VCaP (cell line): Measurements from ENCODE around the gene ICE1.
"Not testable (repeated sequence)": the region's sequence is repeated elsewhere in the genome, so short reads cannot be mapped to it uniquely, and the experiment has no call there.

Experiments
- H3K27ac ChIP-seq: fragments of 450-650 bp; 2 replicates; pipeline ENCODE4 v1.5.1; 2017
- TF ChIP-seq, protein P1 (sequence below): fragments of 450-650 bp; conservative IDR thresholded peaks from 2 replicates; pipeline ENCODE4 v1.5.1; 2017; ENCODE audit warnings: mild to moderate bottlenecking, moderate library complexity

ICE1 gene

DNA sequence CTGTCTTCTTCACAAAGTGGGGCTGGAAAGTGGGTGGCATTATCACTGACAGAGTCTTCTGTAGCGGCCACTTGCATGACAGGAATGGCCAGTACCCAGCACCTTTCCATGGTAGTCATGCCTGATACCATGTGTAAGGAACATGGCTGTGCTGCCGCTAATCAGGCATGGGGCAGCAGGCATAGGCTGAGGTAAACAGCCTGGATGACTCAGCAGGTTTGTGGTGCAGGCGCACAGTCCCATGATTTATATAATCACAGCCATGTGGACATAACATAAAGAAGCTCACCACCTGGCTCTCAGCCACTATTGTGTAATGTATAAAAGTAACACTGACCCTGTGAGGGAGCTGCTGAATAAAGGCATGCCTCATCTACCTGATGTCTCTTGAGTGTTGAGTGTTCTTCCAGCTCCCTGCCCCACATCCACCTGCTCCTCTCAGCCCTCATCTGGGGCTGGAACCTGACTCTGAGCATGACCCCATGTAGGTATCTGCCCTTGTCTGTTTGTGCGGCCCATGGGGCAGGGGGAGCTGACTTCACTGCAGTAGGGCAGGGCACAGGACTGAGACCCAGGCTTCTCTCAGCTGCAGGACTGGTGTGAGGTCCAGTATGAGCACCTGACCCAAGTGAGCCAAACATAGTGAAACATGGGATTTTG is 13.2 kb upstream of the ICE1 start:
- TF ChIP-seq, protein P1, sequence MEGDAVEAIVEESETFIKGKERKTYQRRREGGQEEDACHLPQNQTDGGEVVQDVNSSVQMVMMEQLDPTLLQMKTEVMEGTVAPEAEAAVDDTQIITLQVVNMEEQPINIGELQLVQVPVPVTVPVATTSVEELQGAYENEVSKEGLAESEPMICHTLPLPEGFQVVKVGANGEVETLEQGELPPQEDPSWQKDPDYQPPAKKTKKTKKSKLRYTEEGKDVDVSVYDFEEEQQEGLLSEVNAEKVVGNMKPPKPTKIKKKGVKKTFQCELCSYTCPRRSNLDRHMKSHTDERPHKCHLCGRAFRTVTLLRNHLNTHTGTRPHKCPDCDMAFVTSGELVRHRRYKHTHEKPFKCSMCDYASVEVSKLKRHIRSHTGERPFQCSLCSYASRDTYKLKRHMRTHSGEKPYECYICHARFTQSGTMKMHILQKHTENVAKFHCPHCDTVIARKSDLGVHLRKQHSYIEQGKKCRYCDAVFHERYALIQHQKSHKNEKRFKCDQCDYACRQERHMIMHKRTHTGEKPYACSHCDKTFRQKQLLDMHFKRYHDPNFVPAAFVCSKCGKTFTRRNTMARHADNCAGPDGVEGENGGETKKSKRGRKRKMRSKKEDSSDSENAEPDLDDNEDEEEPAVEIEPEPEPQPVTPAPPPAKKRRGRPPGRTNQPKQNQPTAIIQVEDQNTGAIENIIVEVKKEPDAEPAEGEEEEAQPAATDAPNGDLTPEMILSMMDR = no peak
- H3K27ac ChIP-seq = no peak overlapping the region

DNA sequence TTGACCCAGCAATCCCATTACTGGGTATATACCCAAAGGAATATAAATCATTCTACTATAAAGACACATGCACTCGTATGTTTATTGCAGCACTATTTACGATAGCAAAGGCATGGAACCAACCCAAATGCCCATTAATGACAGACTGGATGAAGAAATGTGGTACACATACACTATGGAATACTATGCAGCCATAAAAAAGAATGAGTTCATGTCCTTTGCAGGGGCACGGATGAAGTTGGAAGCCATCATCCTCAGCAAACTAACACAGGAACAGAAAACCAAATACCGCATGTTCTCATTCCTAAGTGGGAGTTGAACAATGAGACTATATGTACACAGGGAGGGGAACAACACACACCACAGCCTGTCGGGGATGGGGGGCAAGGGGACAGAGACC is 8.6 kb upstream of the ICE1 start:
- not testable (repeated sequence) for H3K27ac ChIP-seq

DNA sequence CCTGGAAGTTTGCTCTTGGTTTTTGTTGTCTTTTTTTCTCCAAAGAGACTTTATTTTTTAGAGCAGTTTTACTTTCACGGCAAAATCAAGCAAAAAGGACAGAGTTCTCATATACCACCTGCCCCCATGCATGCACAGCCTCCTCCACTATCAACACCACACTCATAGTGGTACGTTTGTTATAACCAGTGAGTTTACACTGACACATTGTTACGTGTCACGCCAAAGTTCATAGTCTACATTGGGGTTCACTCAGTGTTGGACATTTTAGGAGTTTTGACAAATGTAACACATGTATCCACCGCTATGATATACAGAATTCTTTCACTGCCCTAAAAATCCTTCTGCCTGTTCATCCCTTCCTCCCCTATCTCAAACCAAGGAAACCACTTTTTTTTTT is 7.5 kb upstream of the ICE1 start:
- TF ChIP-seq, protein P1 = no peak

DNA sequence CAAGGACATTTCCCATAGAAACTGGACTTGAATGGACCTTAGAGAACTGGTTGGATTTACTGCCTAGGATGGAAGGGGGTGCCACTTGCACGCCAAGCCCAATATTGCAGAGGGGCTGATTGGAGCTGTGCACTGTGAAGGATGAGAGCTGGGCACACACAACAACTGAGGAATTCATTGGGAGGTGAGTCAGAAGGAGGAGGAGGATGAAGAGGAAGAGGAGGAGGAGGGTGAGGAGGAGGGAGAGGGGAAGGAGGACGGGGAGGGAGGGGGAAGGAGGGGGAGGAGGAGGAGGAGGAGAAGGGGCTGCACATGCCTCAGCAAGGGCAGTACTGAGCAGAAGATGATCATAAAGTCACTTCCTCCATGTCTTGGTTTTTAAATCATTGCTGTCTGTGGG is 5.7 kb upstream of the ICE1 start:
- no peak overlapping the region for H3K27ac ChIP-seq
- TF ChIP-seq, protein P1 = no peak

More for the DNA sequence above, 7.5 kb upstream of the ICE1 start:
- no peak overlapping the region for H3K27ac ChIP-seq

DNA sequence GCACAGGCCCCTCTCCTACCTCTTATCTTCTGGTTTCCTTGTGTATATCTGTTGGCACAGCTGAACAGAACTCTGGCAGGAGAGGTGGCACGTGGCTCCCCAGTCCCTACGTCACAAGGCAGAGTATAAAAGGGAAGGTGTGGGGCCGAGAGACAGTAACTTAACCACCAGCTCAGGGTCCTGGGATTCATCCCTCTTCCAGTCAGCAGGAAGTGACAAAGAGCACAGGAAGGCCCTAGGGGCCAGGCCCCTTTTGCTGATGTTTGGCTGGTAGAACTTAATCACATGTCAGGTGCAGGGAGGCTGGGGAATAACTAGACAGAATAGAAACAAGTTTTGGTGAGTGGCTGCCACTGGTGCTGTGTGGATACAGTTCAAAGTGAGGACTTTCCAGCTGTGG is 4.5 kb upstream of the ICE1 start:
- TF ChIP-seq, protein P1 = no peak
- no peak overlapping the region for H3K27ac ChIP-seq

DNA sequence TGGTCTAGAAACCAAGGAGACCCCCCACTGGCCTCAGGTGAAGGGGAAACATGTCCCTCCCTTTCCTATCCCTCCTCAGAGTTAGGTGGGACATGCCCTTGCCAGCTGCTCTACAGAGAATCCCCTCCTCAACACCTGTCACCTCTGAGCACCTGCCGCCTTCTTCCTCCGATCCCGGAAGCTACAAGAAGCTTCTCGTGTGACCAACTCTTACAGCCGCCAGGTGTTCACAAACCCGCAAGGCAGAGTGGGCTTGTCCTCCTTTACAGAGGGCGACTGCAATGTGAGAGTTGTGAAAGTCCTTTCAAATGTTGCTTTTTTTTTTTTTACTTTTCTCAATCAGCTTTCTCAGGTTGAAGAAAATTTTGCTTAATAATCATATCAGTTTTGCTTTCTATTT is 3.7 kb upstream of the ICE1 start:
- TF ChIP-seq, protein P1 = no peak
- H3K27ac ChIP-seq = no peak overlapping the region

DNA sequence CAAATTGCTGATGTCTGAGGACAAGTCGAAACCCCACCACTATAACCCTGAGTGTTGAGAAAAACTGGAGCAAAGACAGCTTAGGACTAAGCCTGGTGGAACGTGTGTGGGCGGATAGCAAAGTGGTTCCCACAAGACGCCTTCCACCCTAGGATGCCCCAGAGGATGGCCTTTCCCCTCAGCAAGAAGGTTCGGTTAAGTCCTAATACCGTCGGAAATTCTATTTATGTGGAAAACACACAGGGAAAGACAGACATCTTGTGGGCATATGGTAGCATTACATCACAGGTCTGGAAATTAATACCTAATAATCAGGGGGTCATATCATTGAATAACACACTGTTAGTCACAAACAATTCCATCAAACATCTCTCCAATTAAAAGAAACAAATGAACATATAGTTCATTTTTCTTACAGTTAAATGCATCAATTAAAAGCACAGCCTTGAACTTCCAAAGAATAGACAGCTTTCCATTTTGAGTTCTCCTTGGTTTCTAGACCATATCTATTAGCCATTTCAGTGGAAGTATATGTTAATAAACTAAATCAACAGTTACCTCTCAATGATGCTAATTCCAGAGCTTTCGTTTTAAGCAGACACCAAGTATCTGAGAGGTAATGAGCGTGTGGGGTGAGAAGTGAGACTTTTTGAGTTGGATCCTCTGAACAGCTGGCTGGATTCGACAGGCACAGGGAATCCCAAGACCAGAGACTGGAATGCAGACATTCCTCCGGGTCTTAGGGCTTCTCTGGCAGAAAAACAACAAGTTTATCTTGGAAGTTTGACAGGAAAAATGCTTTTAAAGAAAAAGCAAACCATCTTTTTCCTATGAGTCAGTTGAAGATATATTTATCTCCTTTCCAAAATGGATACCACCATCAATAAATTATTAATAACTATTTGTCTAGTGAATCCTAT is 2.9 kb upstream of the ICE1 start:
- no peak overlapping the region for H3K27ac ChIP-seq
- TF ChIP-seq, protein P1 = peak; percentile 94

DNA sequence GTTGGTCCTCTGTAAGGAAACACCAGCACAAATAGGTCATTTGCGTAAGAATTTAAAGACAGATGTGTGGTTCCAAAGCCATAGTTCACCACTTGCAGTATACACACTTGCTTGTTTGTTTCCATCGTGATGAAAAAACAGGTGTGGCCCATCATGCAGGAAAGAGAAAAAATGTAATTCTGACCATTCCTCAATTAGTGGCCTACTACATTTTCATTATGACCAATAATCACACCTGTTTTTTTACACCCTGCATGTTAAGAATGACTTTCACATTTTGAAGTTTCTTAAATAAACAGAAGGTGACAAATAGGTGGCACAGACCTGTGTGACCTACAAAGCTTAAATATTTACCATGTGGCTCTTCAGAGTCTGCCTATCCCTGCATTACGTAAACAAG is 2.2 kb upstream of the ICE1 start:
- TF ChIP-seq, protein P1 = no peak
- no peak overlapping the region; the same call in 1 of the 2 replicates for H3K27ac ChIP-seq
